ENCODE data around the gene NDRG4. TPM values are rescaled to one million over a fixed set of nuclear protein-coding genes. Genes with fewer than 3 reads are reported as not detected.

Gene NDRG4
- total RNA-seq, 1 donor from 2014 or later, result 1.7 TPM

DNA sequence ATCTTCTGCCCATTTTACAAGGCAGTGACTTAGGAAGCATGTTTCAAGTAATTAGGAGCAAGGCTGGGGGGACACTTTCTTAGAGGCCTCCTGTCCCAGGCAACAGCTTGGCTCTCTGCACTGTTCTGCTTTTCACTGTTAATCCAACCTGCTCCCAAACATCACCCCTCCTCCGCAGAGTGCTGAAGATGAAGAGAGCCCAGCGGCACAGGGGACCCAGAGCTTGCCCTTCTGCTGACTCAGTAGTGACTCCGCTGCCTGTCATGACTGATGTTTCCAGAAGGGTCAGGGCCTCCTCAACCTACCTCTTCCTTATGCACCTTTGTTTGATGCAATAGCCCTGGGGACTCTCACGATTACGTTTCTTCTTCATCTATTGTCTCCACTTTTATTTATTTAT is 38.9 kb upstream of the NDRG4 start:
- no peaks in the 10 kb centered on the region for H3K9me3 Mint-ChIP-seq

GRCh38 chr16:58461640-58462039 is 38.3 kb upstream of the NDRG4 start:
- Mint-ChIP-seq H3K9me3 (no peaks in the 10 kb centered on the region), H3K4me3 (no peak overlapping the region), H3K27ac (no peak overlapping the region), H3K27me3 (ENCODE audit: insufficient read depth) (peaks cover 45% of the 10 kb centered on the region), H3K4me1 (ENCODE audit: low read depth) (peaks cover 15% of the 10 kb centered on the region), H3K36me3 (ENCODE audit: low read depth) (peaks cover 2% of the 10 kb centered on the region)
- intact Hi-C loops (cut with micrococcal nuclease), result no loop called here
- DNase-seq (ENCODE audit: low spot score), result no peak

More for the DNA sequence above, 38.9 kb upstream of the NDRG4 start:
- H3K4me1 Mint-ChIP-seq (ENCODE audit: low read depth), result peaks cover 15% of the 10 kb centered on the region
- no peak overlapping the region for H3K4me3 Mint-ChIP-seq
- H3K36me3 Mint-ChIP-seq (ENCODE audit: low read depth), result peaks cover 2% of the 10 kb centered on the region
- intact Hi-C loops (cut with micrococcal nuclease), result no loop called here
- peaks cover 39% of the 10 kb centered on the region for H3K27me3 Mint-ChIP-seq (ENCODE audit: insufficient read depth)
- DNase-seq (ENCODE audit: low spot score), result no peak
- H3K27ac Mint-ChIP-seq, result no peak overlapping the region

DNA sequence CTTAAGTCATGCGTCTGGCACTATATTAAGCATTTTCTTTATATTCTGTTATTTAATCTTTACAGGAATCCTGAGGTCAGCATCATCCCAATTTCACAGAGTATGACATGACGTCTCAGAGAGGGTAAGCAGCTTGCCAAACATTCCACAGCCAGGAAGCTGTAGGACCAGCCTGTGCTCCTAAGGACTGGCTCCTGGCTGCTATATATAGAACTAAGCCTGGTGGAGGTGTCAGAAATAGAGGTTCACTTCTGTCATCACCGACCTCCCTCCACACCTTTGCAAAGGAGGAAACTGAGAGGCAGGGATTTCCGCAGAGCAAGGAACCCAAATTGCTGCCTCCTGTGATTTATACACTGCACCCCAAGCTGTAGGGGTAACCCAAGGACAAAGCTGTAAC is 37.9 kb upstream of the NDRG4 start:
- intact Hi-C loops (cut with micrococcal nuclease), result no loop called here
- peaks cover 15% of the 10 kb centered on the region for H3K4me1 Mint-ChIP-seq (ENCODE audit: low read depth)
- H3K27ac Mint-ChIP-seq, result no peak overlapping the region
- H3K9me3 Mint-ChIP-seq, result no peaks in the 10 kb centered on the region
- H3K36me3 Mint-ChIP-seq (ENCODE audit: low read depth), result peaks cover 2% of the 10 kb centered on the region
- H3K27me3 Mint-ChIP-seq (ENCODE audit: insufficient read depth), result peaks cover 49% of the 10 kb centered on the region
- no peak for DNase-seq (ENCODE audit: low spot score)
- no peak overlapping the region for H3K4me3 Mint-ChIP-seq

DNA sequence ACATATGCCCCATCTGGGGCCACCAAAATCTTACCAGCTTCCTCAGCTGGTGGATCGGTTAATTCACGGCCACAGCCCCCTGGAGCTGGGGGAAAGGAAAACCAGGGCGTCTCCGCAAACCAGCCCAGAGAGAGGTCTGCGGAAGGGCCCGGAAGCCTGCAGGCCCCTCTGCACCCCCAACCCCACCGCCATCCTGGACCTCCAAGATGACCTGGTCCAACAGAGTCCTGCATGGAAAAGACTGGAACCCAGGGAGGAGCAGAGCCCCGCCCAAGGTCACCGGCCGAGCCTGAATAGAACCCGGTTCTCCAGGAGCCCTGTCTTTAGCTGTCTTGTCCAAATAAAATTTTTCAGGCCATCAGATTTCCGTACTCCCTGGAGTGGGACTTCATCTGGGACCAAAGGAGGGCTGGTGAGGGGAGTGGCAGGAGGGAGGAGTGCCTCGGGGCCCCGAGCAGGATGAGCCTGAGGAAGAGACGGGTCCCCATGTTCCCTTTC is 37.4 kb upstream of the NDRG4 start:
- Mint-ChIP-seq H3K4me1 (ENCODE audit: low read depth) (peaks cover 15% of the 10 kb centered on the region), H3K27me3 (ENCODE audit: insufficient read depth) (peaks cover 53% of the 10 kb centered on the region), H3K27ac (no peak overlapping the region), H3K4me3 (peak overlapping the region; percentile 39), H3K36me3 (ENCODE audit: low read depth) (peaks cover 2% of the 10 kb centered on the region), H3K9me3 (no peaks in the 10 kb centered on the region)
- no peak for DNase-seq (ENCODE audit: low spot score)
- intact Hi-C loops (cut with micrococcal nuclease), result no loop called here

- Mint-ChIP-seq H3K27me3 (ENCODE audit: insufficient read depth) (peaks cover 53% of the 10 kb centered on the region), H3K4me1 (ENCODE audit: low read depth) (peaks cover 15% of the 10 kb centered on the region), H3K9me3 (no peaks in the 10 kb centered on the region), H3K27ac (no peak overlapping the region), H3K36me3 (ENCODE audit: low read depth) (peaks cover 2% of the 10 kb centered on the region), H3K4me3 (no peak overlapping the region)
- DNase-seq (ENCODE audit: low spot score), result no peak
- intact Hi-C loops (cut with micrococcal nuclease), result no loop called here
These were observed 36.7 kb upstream of the NDRG4 start for GRCh38 chr16:58462997-58463941.

GRCh38 chr16:58464047-58464915 is 35.7 kb upstream of the NDRG4 start:
- Mint-ChIP-seq H3K27me3 (ENCODE audit: insufficient read depth) (peaks cover 57% of the 10 kb centered on the region), H3K9me3 (no peaks in the 10 kb centered on the region), H3K36me3 (ENCODE audit: low read depth) (peaks cover 2% of the 10 kb centered on the region), H3K4me3 (peak overlapping the region; percentile 54), H3K4me1 (ENCODE audit: low read depth) (peaks cover 10% of the 10 kb centered on the region), H3K27ac (no peak overlapping the region)
- no peak for DNase-seq (ENCODE audit: low spot score)
- intact Hi-C loops (cut with micrococcal nuclease), result no loop called here

GRCh38 chr16:58464916-58465731 is 34.8 kb upstream of the NDRG4 start:
- Mint-ChIP-seq H3K4me1 (ENCODE audit: low read depth) (peaks cover 5% of the 10 kb centered on the region), H3K9me3 (no peaks in the 10 kb centered on the region), H3K36me3 (ENCODE audit: low read depth) (peaks cover 2% of the 10 kb centered on the region), H3K27ac (no peak overlapping the region), H3K27me3 (ENCODE audit: insufficient read depth) (peaks cover 60% of the 10 kb centered on the region), H3K4me3 (peak overlapping the region; percentile 54)
- no peak for DNase-seq (ENCODE audit: low spot score)
- intact Hi-C loops (cut with micrococcal nuclease), result no loop called here

- no peak overlapping the region for H3K27ac Mint-ChIP-seq
- peaks cover 2% of the 10 kb centered on the region for H3K36me3 Mint-ChIP-seq (ENCODE audit: low read depth)
- peaks cover 60% of the 10 kb centered on the region for H3K27me3 Mint-ChIP-seq (ENCODE audit: insufficient read depth)
- H3K9me3 Mint-ChIP-seq, result no peaks in the 10 kb centered on the region
- H3K4me3 Mint-ChIP-seq, result no peak overlapping the region
- peaks cover 5% of the 10 kb centered on the region for H3K4me1 Mint-ChIP-seq (ENCODE audit: low read depth)
- intact Hi-C loops (cut with micrococcal nuclease), result no loop called here
- DNase-seq (ENCODE audit: low spot score), result no peak
These were observed 34.1 kb upstream of the NDRG4 start for GRCh38 chr16:58465817-58466216.

GRCh38 chr16:58466396-58466795 is 33.5 kb upstream of the NDRG4 start:
- Mint-ChIP-seq H3K36me3 (ENCODE audit: low read depth) (peaks cover 2% of the 10 kb centered on the region), H3K4me1 (ENCODE audit: low read depth) (peaks cover 5% of the 10 kb centered on the region), H3K27me3 (ENCODE audit: insufficient read depth) (peaks cover 55% of the 10 kb centered on the region)

GRCh38 chr16:58467905-58468304 is 32.0 kb upstream of the NDRG4 start:
- H3K9me3 Mint-ChIP-seq, result no peaks in the 10 kb centered on the region

More at GRCh38 chr16:58466396-58466795, 33.5 kb upstream of the NDRG4 start:
- Mint-ChIP-seq H3K9me3 (no peaks in the 10 kb centered on the region), H3K27ac (no peak overlapping the region), H3K4me3 (no peak overlapping the region)
- DNase-seq (ENCODE audit: low spot score), result no peak
- intact Hi-C loops (cut with micrococcal nuclease), result no loop called here

DNA sequence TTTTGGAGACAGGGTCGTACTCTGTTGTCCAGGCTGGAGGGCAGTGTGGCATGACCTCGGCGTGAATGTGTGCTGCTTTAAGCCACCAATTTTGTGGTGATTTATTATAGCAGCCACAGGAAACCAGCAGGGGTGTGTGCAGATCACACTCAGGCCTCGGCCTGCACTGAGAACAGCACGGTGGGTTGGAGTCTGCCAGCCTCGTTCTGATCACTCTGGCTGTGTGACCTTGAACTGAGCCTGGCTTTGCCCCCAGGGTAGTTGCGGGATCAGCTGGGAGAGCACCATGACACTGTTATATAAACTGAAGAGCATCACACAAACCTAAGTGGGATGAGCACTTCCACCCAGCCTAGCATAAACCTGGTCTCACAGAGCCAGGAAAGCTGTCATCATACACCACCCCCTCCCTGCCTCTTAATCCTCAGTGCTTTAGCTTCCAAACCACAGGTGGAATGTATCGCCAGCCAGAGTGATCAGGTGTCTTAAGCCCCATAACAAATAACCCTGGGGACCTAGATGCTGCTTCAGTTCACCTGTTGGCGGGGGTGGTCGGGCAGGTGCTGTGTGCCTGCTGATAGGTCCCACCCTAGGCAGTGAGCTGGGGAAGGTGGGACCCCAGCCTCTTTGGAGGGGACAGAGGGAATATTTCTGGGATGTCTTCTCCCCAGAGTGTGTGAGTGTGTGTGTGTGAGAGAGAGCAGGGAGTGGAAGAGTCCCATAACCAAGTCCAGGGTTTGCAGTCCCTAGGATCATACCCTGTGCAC is 28.6 kb upstream of the NDRG4 start:
- Mint-ChIP-seq H3K9me3 (no peaks in the 10 kb centered on the region), H3K36me3 (ENCODE audit: low read depth) (no peaks in the 10 kb centered on the region), H3K4me3 (no peak overlapping the region), H3K4me1 (ENCODE audit: low read depth) (no peaks in the 10 kb centered on the region), H3K27me3 (ENCODE audit: insufficient read depth) (peaks cover 20% of the 10 kb centered on the region), H3K27ac (no peak overlapping the region)
- DNase-seq (ENCODE audit: low spot score), result no peak
- intact Hi-C loops (cut with micrococcal nuclease), result no loop called here

More at GRCh38 chr16:58467905-58468304, 32.0 kb upstream of the NDRG4 start:
- DNase-seq (ENCODE audit: low spot score), result no peak
- Mint-ChIP-seq H3K27me3 (ENCODE audit: insufficient read depth) (peaks cover 41% of the 10 kb centered on the region), H3K27ac (no peak overlapping the region), H3K36me3 (ENCODE audit: low read depth) (peaks cover 2% of the 10 kb centered on the region), H3K4me1 (ENCODE audit: low read depth) (peaks cover 5% of the 10 kb centered on the region), H3K4me3 (no peak overlapping the region)
- intact Hi-C loops (cut with micrococcal nuclease), result no loop called here

DNA sequence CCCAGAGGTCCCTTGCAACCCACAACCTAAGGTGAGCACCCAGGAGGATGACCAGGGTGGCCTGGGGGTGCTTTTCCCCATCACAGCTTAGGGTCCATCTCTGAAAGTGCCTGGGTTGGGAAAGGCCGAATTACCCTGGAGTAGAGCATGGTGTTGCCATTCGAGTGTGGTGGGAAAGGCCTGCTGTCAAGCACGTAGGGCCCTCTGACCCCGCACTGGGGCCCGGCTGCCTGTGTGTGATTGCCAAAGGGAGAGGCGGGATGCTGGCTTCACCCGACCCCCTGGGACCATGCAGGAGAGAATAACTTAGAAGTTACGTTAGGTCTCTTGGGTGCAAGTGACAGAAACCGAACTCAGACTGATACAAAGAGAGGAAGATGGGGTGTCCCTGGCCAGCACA is 27.7 kb upstream of the NDRG4 start:
- DNase-seq (ENCODE audit: low spot score), result no peak
- Mint-ChIP-seq H3K27me3 (ENCODE audit: insufficient read depth) (peaks cover 12% of the 10 kb centered on the region), H3K36me3 (ENCODE audit: low read depth) (no peaks in the 10 kb centered on the region), H3K9me3 (no peaks in the 10 kb centered on the region), H3K27ac (no peak overlapping the region), H3K4me1 (ENCODE audit: low read depth) (no peaks in the 10 kb centered on the region), H3K4me3 (no peak overlapping the region)
- intact Hi-C loops (cut with micrococcal nuclease), result no loop called here
